SIG-M5 (cell line): ENCODE results near the gene CEACAM16.

Source experiments
- DNase-seq: peaks from one replicate; lab custom pipeline; 2025; lab: John Stamatoyannopoulos, UW

CEACAM16 gene

DNA sequence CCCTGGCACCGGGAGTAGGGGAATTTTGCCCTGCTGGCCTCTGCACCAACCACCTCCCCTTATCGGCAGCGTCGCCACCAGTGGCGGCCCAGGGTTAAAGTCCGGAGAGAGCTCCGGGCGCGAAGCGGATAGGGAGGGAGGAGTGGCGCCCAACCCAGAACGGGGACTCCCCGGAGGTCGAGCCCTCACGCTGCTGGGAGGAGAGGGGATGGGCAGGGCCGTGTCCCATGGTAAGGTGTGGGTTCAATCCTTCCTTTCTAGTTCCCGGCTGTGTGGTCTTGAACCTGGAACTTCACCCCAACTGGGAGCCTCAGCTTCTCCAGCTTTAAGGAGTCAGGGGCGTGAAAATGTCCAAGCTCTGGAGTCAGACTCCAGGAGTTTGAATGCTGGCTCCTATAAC lies 26.3 kb downstream of the CEACAM16 start:
- DNase-seq, result no peak

DNA sequence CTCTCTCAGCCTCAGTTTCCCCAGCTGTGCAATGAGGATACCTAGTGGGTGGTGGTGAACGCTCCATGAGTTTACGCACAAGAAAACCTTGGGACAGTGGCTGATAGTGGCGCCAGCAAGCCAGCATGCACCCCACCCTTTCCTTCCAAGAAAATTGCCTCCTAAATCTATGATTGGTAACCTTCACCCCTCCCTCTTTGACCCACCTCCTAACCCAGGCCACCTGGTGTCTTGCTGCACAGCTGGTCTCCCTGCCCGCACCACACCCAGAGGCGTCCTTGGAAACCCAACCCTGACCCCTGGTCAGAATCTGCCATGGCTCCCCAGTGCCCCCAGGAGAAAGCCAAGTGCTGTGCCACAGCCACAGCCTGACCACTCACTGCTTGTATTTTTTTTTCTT lies 26.7 kb downstream of the CEACAM16 start:
- DNase-seq, result no peak

DNA sequence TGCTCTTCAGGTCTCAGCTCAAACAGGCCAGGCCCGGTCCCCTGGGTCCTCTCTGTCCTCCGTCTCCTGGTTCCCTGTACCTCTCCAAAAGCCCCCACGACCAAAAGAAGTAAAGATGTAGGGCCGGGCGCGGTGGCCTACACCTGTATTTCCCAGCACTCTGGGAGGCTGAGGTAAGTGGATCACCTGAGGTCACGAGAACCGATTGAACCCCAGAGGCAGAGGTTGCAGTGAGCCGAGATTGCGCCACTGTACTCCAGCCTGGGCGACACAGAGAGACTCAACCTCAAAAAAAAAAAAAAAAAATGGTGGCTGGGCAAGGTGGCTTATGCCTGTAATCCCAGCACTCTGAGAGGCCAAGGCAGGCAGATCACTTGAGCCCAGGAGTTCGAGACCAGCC lies 27.5 kb downstream of the CEACAM16 start:
- DNase-seq, result no peak

DNA sequence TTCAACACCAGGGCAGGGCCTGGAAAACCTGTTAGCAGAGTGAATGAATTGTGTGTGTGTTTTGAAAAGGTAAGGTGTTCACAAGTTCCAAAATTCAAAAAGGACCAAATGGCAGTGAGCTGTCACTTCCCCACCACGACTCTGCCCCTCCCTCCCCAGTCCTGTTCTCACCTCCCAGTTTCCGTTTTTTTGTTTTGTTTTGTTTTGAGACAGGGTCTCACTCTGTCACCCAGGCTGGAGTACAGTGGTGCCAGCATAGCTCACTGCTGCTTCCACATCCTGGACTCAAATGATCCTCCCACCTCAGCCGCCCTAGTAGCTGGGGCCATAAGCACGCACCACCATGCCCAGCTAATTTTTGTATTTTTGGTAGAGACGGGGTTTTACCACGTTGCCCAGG lies 29.2 kb downstream of the CEACAM16 start:
- DNase-seq, result no peak

DNA sequence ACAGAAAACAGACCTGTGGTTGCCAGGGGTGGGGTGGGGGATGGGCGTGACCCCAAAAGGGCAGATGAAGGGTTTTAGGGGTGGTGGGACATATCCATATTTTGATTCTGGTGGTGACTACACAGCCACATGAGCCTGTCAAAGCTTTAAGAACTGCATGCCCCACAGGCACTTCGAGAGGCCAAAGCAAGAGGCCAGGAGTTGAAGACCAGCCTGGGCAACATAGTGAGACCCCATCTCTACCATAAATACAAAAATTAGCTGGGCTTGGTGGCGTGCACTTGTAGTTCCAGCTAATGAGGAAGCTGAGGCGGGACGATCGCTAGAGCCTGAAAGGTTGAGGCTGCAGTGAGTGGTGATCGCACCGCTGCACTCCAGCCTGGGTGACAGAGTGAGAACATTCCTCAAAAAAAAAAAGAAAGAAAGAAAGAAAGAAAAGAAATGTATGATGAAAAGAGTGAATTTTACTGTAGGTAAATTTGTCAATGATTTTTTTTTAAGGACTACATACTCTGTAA lies 30.6 kb downstream of the CEACAM16 start:
- no peak for DNase-seq

DNA sequence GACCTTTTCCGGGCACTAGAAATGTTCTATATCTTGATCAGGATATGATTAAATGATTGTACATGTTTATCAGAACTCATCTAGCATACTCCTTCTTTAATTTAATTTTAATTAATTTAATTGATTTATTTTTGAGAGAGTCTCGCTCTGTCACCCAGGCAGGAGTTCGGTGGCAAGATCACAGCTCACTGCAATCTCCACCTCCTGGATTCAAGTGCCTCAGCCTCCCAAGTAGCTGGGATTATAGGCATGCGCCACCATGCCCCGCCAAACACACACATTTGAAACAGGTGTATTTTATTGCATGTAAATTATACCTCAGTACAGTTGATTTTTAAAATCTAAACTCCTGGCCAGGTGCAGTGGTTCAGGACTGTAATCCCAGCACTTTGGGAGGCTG lies 32.1 kb downstream of the CEACAM16 start:
- no peak for DNase-seq

DNA sequence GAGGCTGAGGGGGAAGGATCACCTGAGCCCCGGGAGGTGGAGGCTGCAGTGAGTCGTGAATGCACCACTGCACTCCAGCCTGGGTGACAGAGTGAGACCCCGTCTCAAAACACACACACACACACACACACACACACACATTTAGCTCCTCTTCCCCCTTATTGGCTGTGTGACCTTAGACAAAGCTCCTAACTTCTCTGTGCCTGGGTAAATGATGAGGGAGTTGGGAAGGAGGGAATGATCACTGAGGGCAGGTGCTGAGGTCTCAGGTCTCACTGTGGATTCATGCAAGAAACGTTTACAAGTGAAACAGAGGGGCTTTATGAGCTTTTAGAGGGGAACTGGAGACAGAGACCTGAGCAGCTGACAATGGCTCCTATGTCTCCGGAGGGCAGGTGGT lies 32.7 kb downstream of the CEACAM16 start:
- no peak for DNase-seq

DNA sequence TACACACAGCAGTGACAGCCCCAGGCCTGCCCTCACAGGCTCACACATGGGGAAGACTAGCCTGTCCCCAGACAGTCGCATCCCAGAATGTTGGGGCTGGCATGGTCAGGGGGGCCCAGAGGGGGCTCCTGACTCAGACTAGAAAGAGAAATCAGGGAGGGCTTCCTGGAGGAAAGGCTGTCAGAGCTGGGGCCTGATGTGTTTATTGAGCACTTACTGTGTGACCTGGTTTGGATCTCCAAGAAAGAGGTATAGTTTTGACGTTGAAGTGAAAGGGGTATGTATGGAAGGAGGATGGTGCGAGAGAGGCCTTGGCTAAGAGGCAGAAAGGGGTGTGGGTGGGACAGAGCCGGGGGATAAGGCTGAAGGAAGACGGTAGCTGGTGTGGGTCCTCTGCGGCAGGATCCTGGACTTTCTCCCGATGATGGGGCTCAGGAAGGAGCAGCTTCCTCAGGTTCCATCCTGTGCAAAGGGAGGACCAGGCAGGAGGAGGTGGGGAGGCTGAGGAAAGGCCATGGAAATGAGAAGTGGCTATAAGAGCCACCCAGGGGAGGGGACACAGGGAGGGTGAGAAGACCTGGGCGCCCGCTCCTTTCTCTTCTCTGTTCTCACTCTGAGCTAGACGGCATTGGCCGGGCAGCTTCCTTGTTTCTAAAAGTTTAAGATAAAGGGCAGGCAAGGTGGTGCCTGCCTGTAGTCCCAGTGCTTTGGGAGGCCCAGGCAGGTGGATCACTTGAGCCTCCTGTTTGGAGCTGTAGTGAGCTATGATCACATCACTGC lies 33.5 kb downstream of the CEACAM16 start:
- DNase-seq, result no peak

DNA sequence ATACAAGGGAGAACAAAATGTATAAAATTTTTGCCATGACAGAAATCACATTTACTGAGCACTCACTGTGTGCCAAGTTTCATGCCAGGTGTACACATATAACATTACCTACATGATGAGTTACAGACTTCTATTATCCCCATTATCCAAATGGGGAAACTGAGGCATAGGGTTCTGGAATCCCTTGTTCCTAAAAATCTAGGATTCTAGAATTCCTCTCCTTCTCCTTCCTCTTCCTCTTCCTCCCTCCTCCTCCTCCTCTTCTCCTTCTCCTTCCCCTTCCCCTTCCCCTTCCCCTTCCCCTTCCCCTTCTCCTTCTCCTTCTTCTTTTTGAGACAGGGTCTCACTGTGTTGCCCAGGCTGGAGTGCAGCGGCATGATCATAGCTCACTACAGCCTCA lies 35.4 kb downstream of the CEACAM16 start:
- no peak for DNase-seq

DNA sequence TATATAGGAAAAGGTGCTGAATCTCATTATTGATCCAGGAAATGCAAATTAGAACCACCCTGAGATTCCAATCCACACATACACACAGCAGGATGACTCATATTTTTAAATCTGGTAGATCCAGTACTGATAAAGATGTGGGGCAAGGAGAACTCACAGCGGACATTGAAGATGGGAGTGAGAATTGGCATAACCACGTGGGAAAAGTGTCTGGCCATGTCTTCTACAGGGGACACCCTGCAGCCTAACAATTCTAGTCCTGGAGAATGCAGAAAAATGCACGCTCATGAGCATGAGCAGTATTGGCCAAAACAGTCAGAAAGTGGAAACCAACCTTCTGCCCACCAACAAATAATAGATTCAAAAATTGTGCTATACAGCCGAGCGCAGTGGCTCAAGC lies 36.1 kb downstream of the CEACAM16 start:
- no peak for DNase-seq

DNA sequence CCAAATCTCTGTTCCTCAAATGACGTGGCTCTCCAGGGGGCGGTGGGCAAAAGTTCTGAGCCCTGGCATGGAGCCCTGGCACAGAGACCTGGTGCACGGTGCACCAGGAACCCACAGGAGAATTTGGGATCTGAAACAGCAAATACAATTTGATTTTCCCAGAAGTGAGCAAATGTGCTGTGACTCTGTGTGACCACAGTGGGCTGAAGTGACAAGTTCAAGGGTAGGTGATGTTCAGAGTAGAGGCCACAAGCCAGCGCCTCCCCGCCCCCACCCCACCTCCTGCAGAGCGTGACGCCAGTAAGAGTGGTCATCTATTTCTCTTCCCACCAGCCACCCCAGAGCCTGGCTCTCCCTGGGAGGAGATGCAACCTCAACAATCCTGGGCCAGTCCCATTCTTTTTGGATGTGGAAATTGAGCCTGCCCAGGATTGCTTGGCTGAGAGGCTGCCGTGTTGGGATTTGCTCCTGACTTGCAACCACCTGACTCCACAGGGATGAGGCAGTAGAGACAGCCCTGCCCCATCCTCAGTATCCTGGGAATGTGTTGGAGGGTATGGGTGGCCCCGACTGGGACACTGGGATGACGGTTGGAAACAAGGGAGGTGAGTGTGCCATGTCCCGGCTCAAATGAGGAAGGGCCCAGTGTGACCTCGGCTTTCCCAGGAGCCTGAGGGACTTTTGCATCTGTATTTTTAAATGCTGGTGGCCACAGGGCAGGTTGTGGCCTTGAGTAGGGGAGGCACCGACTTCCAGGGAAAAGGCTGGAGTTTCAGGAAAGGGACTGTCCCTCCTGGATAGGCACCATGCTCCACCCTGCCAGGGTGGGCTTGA lies 38.5 kb downstream of the CEACAM16 start:
- no peak for DNase-seq

DNA sequence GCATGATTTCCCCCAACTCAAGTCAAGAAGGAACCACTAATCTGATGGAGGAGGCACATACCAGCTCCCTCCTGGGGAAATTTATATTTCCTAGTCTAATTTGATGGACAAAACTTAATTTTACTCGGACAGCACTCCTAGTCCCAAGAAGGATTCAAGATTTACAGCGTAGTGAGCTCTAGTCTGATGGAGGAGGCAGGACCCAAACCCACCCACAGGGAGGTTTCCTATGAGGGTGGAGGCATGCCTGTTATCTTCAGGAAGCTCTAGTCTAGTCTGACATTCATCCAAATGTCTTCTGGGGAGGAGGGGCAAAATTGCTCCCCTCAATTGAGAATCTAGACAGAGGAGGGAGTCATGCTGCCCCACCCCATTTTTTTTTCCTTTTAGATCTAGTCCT lies 39.2 kb downstream of the CEACAM16 start:
- DNase-seq, result no peak

DNA sequence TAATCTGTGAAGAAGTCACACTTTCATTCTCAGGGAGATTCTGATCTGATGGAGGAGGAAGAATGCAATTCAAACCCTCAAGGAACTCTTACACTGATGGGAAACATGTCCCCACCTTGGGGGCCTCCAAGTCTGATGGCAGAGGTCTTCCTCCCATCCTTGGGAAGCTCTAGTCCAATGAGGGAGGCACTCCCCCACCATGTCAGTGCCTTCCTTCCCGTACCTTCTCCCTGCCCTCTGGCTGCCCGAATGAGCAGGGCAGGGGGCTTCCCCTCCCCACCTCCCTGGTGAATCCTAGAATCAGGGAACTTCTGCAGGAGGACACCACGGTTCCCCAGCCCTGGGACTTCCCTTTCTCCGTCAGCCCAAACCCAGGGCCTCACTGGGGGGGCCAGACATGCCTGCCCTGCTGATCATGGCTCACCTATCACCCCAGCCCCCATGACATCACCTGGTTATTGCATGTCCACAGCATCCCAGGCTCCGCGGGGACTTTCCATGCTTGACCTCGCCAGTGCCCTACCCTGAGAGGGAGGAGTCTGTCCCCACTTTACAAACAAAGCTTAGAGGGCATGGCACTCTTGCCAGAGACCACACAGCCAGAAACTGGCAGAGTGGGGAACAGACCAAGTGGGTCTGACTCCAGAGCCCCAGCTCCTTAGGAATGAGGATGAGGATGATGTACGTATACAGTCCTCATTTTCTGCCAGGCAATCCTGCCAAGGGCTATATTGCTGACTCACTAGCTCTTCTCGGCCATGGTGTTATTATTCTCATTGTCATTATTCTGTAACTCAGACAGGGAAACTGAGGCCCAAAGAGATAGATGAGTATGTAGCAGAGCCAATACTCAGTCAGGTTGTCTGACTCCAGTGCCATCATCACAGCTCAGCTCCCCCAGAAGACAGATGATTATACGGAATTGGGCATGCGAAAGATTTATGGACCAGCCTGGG lies 39.9 kb downstream of the CEACAM16 start:
- no peak for DNase-seq

DNA sequence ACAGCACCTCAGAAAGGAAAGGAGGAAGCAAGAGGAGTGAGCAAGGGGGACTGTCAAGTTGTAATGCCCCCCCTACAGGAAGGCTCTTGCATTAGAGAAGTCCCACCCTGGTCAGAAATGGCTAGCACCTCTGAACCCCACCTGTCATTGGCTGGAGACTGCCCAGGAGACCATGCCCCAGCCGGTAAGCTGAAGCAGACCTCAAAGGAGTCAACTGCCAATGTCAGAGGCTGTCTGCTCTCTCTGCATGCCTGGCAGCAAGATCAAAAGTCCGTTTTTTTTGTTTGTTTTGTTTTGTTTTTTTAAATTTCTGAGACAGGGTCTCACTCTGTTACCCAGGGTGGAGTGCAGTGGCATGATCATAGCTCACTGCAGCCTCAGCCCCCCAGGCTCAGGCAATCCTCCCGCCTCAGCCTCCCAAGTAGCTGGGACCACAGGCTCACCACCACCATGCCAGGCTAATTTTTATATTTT lies 41.4 kb downstream of the CEACAM16 start:
- no peak for DNase-seq

DNA sequence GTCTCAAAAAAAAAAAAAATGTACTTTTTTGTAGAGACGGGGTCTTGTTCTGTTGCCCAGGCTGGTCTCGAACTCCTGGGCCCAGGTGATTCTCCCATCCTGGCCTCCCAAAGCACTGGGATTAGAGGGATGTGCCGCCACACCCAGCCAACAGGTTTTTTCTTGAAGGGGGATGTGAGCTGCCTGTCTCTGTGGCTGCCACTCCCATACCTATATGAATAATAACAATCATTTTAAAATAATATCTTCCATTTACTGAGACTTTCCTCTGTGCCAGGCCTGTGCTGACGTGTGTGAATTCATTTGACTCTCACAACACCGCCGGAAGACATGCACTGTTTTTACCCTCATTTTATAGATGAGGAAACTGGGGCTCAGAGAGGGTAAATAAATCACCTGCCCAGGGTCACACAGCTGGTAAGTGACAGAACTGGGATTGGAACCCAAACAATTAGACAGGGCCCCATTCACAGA lies 42.3 kb downstream of the CEACAM16 start:
- no peak for DNase-seq

DNA sequence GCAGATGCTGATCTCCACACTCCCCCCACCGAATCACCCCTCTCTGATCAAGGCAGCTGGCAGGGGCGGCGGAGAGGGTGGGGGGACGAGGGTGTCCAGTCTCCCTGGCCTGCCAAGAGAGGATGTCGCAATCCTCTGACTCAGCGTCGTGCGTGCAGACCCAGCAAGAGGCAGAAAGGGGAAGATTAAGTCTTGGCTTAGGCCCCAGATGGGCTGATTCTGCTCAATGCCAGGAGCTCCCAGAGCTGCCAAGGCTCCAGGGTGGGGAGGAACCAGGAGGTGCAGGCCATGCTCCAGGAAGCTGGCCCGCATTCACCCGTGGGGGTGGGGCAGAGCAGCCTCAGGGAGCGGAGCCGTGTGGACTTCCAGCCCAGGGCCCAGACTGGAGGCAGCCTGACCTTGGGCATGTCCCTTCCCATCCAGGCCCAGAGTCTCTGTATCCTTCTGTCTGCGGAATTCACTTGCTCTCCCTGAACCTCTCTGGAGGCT lies 42.9 kb downstream of the CEACAM16 start:
- peak; percentile 36 for DNase-seq

DNA sequence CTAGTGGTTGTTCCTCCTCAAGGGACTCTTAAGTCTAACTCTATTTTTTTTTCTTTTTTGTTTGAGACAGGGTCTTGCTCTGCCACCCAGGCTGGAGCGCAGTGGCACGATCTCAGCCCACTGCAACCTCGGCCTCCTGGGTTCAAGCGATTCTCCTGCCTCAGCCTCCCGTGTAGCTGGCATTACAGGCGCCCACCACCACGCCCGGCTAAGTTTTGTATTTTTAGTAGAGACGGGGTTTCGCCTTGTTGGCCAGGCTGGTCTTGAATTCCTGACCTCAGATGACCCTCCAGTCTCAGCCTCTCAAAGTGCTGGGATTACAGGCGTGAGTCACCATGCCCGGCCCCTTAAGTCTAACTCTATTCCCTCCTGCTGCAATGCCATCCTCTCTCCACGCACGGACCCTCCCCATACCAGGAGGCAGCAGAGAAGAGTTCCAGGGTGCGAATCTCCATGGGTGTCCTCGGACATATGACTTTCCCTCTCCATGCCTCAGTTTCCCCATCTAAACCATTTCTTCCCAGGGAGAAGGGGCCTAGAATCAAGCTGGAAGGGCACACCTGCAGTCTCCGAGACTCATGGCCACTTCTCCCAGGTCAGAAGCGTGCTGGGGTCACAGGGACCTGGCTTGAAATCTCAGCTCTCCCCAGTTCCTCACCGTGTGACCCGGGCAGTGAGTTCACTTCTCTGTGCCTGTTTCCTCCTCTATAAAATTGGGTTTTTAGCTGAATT lies 43.5 kb downstream of the CEACAM16 start:
- no peak for DNase-seq

DNA sequence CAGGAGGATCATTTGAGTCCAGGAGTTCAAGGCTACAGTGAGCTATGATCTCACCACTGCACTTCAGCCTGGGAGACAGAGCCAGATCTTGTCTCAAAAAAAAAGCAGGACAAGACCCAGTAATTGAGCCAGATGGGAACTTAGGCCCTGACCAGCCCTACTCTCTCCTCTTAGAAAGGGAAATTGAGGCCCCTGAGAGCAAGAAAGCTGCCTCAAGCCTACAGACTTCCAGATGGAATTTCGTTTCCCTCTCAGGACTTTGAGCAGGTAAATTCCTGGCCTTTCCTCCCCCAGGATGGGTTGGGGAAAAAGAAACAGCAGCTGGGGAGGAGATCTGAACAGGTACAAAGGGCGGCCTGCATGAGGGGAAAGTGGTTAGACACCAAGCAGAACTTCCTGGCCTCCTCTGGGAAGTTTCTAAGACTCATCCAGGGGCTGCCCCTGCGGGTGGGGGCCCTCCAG lies 46.0 kb downstream of the CEACAM16 start:
- no peak for DNase-seq

DNA sequence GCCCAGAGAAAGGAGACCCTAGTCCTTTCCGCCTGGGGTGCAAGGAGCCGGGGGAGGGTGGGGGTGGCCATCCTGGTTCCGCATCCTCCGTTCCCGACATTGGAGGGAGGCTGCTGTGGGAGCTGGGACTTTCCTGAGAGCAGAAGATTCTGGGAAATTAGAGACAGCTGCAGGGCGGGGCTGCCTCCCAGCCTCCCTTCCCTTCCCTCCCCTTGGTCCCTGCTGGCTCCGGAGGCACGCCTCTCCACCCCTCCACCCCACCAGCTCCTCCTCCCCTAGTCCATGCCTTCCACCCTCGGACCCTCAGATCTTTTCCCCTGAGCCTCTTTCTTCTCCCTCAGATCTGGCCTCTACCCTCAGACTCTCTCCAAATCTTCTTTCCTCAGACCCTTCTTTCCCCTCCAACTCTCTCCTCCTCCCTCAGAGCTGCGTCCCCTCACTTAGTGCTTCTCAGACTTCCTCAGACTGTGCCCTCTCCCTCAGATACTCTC lies 46.4 kb downstream of the CEACAM16 start:
- no peak for DNase-seq

DNA sequence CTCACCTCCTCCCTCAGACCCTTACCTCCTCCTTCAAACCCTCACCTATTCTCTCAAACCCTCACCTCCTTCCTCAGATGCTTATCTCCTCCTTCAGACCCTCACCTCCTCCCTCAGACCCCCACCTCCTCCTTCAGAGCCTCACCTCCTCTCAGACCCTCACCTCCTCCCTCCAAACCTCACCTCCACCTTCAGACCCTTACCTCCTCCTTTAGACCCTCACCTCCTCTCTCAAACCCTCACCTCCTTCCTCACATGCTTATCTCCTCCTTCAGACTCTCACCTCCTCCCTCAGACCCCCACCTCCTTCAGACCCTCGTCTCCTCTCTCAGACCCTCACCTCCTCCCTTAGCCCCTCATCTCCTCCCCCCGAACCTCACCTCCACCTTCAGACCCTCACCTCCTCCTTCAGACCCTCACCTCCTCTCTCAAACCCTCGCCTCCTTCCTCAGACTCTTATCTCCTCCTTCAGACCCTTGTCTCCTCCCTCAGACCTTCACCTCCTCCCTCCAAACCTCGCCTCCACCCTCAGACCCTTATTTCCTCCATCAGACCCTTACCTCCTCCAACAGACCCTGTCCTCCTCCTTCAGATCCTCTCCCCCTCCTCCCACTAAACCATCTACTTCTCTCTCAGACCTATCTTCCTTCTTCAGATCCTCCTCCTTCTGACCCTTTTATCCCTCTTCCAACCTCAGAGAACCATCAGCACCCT lies 47.1 kb downstream of the CEACAM16 start:
- DNase-seq, result no peak
